RPMI7951 (cell line): ENCODE results near the gene ALG3. TPM values are rescaled to one million over a fixed set of nuclear protein-coding genes. Genes with fewer than 3 reads are reported as not detected.

Source experiments
- DNase-seq: peaks from one replicate; pipeline ENCODE4 v3.0.0-alpha.2; 2012; ENCODE audit warnings: low read depth
- total RNA-seq: library from RNA; depleted of rRNA; stranded (reverse); fragments of >200 nt; shearing (Covaris generic); gene quantifications from 2 replicates; pipeline ENCODE4 v1.2.3, GENCODE V29; 2014; rRNA removed

Gene ALG3
- total RNA-seq, 1 experiment from 2014 or later, result 67.0 TPM

DNA sequence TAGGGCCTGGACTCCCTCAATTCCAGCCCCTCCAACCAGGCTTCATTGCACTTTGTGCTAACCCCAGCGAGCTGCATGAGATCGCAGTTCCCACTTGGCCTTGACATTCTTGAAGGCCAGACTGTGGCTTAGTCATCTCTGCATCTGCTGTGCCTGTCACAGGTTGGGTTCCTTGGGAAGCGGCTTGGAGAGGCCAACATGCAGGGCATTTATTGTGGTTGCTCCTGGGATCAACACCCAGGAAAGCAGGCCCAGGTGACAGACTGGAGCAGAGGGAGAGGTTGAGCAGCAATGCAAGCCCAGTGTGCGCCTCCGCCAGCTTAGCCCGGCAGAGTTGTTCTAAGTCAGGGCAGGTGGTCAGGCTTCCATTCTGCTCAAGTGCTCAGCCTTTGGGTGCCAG is 52.2 kb downstream of the ALG3 start:
- no peak for DNase-seq

GRCh38 chr3:184193991-184194539 is 54.7 kb downstream of the ALG3 start:
- DNase-seq, result no peak

DNA sequence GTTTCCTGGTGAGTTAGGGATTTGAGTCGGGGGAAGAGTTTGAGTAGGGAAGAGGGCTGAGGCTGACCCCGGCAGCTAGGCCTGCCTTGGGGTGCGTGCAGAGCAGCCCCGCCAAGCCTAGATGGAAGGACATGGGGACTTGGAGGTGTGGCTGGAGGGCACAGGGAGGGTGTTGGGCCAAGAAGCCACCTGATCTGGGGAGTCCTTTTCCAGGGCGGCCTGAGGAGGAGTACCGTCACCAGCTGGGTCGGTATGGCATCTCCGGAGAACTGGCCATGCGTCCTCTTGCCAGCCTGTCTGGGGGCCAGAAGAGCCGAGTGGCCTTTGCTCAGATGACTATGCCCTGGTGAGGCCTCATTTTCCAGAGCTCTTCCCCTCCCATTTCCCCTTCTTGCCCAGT is 55.9 kb downstream of the ALG3 start:
- no peak for DNase-seq

Other genes starting within 250 kb of the ALG3 start
- gene ABCC5, start 231.1 kb downstream of the ALG3 start, total RNA-seq, result 7.2 and 10.1 TPM in 2 replicates
- gene HTR3D, start 217.2 kb downstream of the ALG3 start, total RNA-seq, result not detected in 2 replicates
- gene HTR3C, start 195.9 kb downstream of the ALG3 start, total RNA-seq, result not detected in 2 replicates
- gene HTR3E, start 151.9 kb downstream of the ALG3 start, total RNA-seq, result not detected in 2 replicates
- gene EIF2B5, start 113.6 kb downstream of the ALG3 start, total RNA-seq, result 42.1 and 52.0 TPM in 2 replicates
- gene DVL3, start 93.6 kb downstream of the ALG3 start, total RNA-seq, result 21.9 and 27.8 TPM in 2 replicates
- gene AP2M1, start 74.1 kb downstream of the ALG3 start, total RNA-seq, result 699 and 754 TPM in 2 replicates
- 27.2 and 33.4 TPM in 2 replicates for gene ABCF3, start 62.8 kb downstream of the ALG3 start, total RNA-seq
- gene VWA5B2, start 19.4 kb downstream of the ALG3 start, total RNA-seq, result not detected in 2 replicates
- gene EEF1AKMT4, start 710 bp upstream of the ALG3 start, total RNA-seq, result 7.3 and 9.6 TPM in 2 replicates
- gene CAMK2N2, start 12.6 kb upstream of the ALG3 start, total RNA-seq, result 0.29 and 0.96 TPM in 2 replicates
- gene ECE2, start 27.1 kb upstream of the ALG3 start, total RNA-seq, result not detected in 2 replicates
- 542 and 803 TPM in 2 replicates for gene PSMD2, start 50.3 kb upstream of the ALG3 start, total RNA-seq
- gene EIF4G1, start 65.6 kb upstream of the ALG3 start, total RNA-seq, result 164 and 173 TPM in 2 replicates
- 10.6 and 12.0 TPM in 2 replicates for gene FAM131A, start 88.6 kb upstream of the ALG3 start, total RNA-seq
- gene CLCN2, start 112.6 kb upstream of the ALG3 start, total RNA-seq, result 3.0 and 6.3 TPM in 2 replicates
- gene POLR2H, start 112.7 kb upstream of the ALG3 start, total RNA-seq, result 146 and 181 TPM in 2 replicates
- gene THPO, start 129.2 kb upstream of the ALG3 start, total RNA-seq, result not detected in 2 replicates
- not detected in 2 replicates for gene CHRD, start 131.1 kb upstream of the ALG3 start, total RNA-seq